Measurements from ENCODE around the gene TPRX1.
"Not testable (repeated sequence)": the region's sequence is repeated elsewhere in the genome, so short reads cannot be mapped to it uniquely, and the experiment has no call there.

Gene TPRX1

DNA sequence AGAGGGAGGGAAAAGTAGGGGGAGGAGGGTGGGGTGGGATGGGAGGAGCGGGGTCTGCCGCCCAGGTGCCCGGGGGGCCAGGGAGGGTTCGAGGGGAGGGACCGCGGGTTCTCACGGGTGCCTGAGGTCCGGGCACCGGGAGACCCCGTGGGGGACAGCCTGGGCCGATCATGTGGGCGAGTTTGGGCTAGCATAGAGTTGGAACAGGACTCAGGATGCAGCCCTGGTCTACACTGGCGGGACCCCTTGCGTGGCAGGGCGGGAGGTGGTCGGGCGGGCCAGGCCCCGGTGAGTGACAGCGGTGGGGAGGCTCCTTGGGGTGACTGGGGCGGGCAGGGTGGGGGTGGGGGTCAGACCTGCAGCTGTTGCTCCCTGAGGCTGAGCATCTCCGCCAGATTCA is 1.2 kb downstream of the TPRX1 start:
- not testable (repeated sequence) for H3K4me3 ChIP-seq, H3K27ac ChIP-seq

DNA sequence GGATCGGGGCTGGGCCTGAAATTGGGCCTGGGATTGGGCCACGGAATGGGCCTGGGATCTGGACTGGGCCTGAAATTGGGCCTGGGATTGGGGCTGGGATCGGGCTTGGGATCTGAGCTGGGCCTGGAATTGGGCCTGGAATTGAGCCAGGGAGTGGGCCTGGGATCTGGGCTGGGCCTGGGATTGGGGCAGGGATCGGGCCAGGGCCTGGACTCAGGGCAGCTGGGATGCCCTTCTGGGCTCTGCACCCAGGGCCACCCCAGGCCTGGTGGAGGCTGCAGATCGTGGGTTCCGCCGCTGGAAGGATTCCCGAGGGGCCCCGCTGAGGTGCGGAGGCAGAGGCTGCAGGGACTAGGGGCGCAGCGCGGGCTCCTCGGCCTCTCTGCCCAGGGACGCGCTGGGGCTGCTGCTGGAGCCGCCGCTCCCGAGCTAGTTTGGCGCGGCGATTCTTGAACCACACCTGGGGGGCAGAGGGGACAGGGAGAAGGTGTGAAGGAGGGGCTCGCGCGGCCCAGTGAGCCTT is 1.8 kb downstream of the TPRX1 start:
- Histone ChIP-seq H3K27ac (no peak overlapping the region), H3K4me3 (no peak overlapping the region)

DNA sequence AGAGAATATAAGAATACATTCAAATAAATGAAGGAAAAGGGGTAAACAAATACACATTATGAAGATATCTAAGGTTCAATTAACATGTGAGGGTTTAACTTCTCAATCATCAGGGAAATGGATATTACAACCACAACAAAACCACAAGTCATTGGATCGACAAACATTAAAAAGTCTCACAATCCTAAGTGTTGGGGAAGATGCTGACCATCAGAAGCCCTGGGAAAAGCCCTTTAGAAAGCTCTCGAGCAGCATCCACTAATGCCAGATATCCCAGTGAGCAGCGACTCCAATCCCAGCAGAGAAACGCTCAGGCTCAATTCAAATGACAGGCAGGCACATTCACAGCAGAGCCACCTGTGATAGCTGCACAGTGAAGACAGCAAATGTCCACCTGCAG is 3.1 kb downstream of the TPRX1 start:
- Histone ChIP-seq H3K4me3 (no peak overlapping the region), H3K27ac (no peak overlapping the region)

- Histone ChIP-seq H3K4me3 (no peak overlapping the region), H3K27ac (no peak overlapping the region)
Observed at GRCh38 chr19:47798904-47799266, 5.5 kb downstream of the TPRX1 start.

GRCh38 chr19:47797996-47798903 is 6.1 kb downstream of the TPRX1 start:
- Histone ChIP-seq H3K4me3 (no peak overlapping the region), H3K27ac (no peak overlapping the region)

- no peak overlapping the region for H3K4me3 ChIP-seq
- H3K27ac ChIP-seq = no peak overlapping the region
Observed at GRCh38 chr19:47796785-47797184, 7.6 kb downstream of the TPRX1 start.

DNA sequence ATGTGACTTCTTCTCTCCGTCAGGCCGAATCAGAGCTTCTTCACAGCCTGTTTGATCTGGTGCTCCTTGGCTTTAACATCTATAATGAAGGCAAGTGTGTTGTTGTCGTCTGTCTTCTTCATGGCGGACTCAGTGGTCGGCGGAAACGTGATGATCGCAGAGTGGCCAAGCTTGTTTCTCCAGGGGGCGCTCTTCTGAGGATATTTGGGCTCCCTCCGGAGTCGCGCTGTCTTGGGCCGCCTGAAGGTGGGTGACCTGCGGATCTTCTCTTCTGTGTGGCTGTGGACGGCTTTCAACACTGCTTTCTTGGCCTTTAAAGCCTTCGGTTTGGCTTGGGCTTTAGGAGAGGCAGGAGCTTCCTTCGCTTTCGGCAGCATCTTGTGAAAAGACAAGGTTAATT is 9.8 kb downstream of the TPRX1 start:
- Histone ChIP-seq H3K27ac (no peak overlapping the region), H3K4me3 (no peak overlapping the region)

DNA sequence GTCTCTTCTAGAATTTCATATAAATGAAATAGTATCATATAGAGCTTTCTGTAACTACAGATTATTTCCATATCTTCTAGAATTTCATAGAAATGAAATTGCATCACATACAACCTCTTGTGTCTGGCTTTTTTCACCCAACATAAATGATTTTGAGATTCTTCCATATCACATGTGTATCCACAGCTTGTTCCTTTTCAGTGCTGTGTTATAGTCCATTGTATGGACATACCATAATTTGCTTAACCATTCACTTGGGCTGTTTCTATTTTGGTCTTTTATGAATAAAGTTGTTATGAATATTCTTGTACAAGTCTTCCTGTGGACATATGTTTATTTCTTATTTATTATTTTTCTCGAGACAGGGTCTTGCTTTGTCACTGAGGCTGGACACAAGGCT is 11.7 kb downstream of the TPRX1 start:
- Histone ChIP-seq H3K27ac (no peak overlapping the region), H3K4me3 (no peak overlapping the region)

GRCh38 chr19:47790398-47790814 is 13.9 kb downstream of the TPRX1 start:
- H3K27ac ChIP-seq = no peak overlapping the region
- no peak overlapping the region for H3K4me3 ChIP-seq

DNA sequence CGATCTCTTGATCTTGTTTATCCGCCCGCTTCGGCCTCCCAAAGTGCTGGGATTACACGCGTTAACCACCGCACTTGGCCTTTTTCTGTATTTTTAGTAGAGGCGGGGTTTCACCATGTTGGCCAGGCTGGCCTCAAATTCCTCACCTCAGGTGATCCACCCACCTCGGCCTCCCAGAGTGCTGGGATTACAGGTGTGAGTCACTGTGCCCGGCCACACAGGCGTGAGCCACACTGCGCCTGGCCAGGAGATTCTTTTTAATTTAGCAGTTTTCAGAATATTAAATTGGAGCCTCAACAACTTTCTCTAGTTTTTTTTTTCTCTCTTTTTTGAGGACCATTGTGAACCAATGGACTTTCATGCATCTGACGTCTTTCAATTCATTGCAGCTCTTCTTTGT is 14.5 kb downstream of the TPRX1 start:
- H3K4me3 ChIP-seq, H3K27ac ChIP-seq: not testable (repeated sequence)

DNA sequence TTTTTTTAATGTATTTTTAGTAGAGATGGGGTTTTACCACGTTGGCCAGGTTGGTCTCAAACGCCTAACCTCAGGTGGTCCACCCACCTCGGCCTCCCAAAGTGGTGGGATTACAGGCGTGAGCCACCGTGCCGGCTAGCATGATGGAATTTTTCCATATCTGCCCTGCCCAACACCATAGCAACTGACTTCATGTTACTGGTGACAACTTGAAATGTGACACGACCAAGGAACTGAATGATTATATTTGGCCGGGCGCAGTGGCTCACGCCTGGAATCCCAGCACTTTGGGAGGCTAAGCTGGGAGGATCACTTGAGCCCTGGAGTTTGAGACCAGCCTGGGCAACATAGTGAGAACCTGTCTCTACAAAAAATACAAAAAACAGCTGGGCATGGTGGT is 17.0 kb downstream of the TPRX1 start:
- not testable (repeated sequence) for H3K4me3 ChIP-seq, H3K27ac ChIP-seq

GRCh38 chr19:47786566-47786965 is 17.8 kb downstream of the TPRX1 start:
- no peak overlapping the region for H3K27ac ChIP-seq
- no peak overlapping the region for H3K4me3 ChIP-seq

- H3K27ac ChIP-seq = peak overlapping the region in 2 of 21 experiments; percentile 14 to 99
Observed at GRCh38 chr19:47781590-47782262, 22.6 kb downstream of the TPRX1 start.

DNA sequence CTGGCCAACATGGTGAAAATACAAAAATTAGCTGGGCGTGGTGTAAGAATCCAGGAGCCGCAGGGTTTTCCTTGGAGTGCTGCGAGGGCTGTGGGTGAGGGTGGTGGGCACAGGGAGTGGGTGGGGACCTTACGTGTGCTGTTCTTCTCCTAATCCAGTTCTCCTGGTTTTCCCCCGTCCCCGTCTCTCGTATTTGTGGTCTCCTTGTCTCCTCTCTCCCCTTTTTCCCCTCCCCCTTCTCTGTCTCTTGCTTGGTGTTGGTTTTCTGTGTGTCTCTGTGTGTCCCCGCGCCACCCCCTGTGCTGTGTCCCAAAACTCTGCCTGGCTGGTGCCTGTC is 24.2 kb downstream of the TPRX1 start:
- Histone ChIP-seq H3K4me3 (peak overlapping the region in 6 of 7 experiments; percentile 84 to 96 (median 90)), H3K27ac (peak overlapping the region in 13 of 21 experiments; percentile 13 to 100 (median 99))

More at GRCh38 chr19:47781590-47782262, 22.6 kb downstream of the TPRX1 start:
- no peak overlapping the region for H3K4me3 ChIP-seq

- Histone ChIP-seq H3K27ac (peak overlapping the region in 17 of 21 experiments; percentile 13 to 100 (median 99)), H3K4me3 (peak overlapping the region; percentile 80 to 96 (median 90))
Observed at GRCh38 chr19:47779524-47780214, 24.7 kb downstream of the TPRX1 start.

DNA sequence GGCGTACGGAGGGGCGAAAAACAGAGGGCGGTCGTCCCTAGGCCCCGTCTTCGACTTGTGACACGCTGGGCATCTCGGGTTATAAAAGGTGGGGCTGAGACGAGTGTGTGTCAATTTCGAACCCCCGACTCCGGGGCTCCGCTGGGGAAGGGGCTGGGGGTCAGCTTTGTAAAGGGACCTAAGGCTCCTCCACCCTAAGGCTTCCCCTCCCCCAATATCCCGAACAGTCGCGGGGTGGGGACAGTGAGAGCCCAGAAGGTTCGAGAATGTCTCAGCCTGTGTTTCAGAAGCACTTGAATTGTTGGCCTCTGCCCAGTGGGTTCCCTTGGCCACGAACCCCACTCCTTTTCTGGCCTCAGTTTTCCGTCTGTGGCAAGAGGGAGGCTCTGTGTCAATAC is 25.4 kb downstream of the TPRX1 start:
- peak overlapping the region; percentile 80 to 96 (median 90) for H3K4me3 ChIP-seq
- peak overlapping the region; percentile 87 to 100 (median 99) for H3K27ac ChIP-seq

DNA sequence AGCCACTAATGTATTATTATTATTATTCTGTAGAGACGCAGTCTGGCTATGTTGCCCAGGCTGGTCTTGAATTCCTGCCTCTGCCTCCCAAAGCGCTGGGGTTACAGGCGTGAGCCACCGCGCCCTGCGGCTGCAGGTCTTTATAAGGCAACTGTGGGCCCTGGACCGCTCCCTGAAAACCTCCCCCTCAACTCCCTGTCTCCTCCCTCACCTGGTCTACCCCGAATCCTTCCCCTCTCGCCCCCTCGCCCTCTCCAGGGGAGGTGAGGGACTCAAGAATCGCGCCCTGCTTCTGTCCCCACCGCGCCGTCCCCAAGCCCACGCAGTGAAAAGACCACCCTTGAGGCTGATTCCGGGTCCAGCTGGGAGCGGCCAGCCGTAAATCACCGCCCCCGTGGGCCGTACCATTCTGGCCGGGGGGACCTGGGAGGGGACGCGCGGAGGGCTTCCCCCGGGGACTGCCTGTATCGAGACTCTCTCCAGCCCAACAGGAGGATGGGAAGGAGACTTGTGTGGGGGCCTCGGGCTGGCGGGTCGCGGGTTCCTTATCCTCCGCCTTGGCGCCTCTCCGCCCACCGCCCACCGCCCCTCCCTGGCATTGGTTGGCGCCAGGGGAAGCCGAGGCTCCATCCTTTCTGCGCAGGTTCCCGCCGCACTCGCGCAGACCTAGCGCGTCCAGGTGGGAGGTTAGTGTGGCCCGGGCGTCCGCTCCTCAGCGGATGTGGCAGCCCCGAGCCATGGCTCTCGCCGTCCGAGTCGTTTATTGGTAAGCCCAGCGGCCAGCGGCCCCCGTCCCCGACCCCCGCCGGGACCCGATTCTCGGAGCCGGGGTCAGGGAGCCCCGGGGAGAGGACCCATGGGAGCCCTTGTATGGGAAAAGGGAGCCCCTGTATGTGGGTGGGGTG is 26.1 kb downstream of the TPRX1 start, which contains the start of gene SELENOW:
Gene SELENOW, plus strand, starts transcription at position 655 of the 905 bp plus-strand sequence. Its CDS starts 83 bp downstream, at position 738.
- H3K4me3 ChIP-seq = peak within 1 kb of the TSS; percentile 80 to 96 (median 90)
- peak within 1 kb of the TSS; percentile 87 to 100 (median 99) for H3K27ac ChIP-seq

- Histone ChIP-seq H3K27ac (peak overlapping the region in 20 of 21 experiments; percentile 95 to 100 (median 99)), H3K4me3 (peak overlapping the region; percentile 80 to 96 (median 90))
Observed at GRCh38 chr19:47777245-47778048, 26.9 kb downstream of the TPRX1 start.

All from skin epidermis (tissue), 12 donors.